GM12878 (cell line): ENCODE measurements around the gene RAB3A. TPM values are rescaled to one million over a fixed set of nuclear protein-coding genes. Genes with fewer than 3 reads are reported as not detected.
"Not testable (repeated sequence)": the region's sequence is repeated elsewhere in the genome, so short reads cannot be mapped to it uniquely, and the experiment has no call there.

Experiments
- ATAC-seq: fragments of 200-7000 bp; cut with Tn5 transposase; 3 replicates; pipeline ENCODE4 v1.9.1; 2020; ENCODE audit warnings: mild to moderate bottlenecking, moderate library complexity
- BruUV-seq: library from RNA; stranded (reverse); fragments of 400-500 nt; replicated peaks from 2 replicates; lab custom pipeline; 2021; lab: Mats Ljungman, UMichigan
- CTCF ChIA-PET: fragments of 300-600 bp; sonication (Branson Sonifier 250); formaldehyde crosslinking; extraction: SDS; loops from one replicate; lab custom pipeline; 2021; ENCODE audit warnings: inconsistent platforms; lab: Yijun Ruan, JAX
- POLR2A ChIA-PET: fragments of 350-600 bp; formaldehyde crosslinking; extraction: SDS; loops from one replicate; lab custom pipeline; 2021; ENCODE audit warnings: inconsistent platforms; lab: Charles Lee
- RAD21 ChIA-PET: fragments of 300-600 bp; sonication (Branson Sonifier 250); formaldehyde crosslinking; loops from one replicate; lab custom pipeline; 2023; ENCODE audit warnings: antibody characterized with exemption; ENCODE audit not compliant: unreplicated experiment; lab: Charles Lee
- SMC1A ChIA-PET: fragments of 300-600 bp; sonication (Branson Sonifier 250); formaldehyde crosslinking; loops from one replicate; lab custom pipeline; 2023; ENCODE audit not compliant: unreplicated experiment, uncharacterized antibody; lab: Charles Lee
- DNase-seq: peaks from one replicate; pipeline ENCODE4 v3.0.0-alpha.2; 2011; ENCODE audit warnings: low read depth, low spot score
- FAIRE-seq: peaks from 3 replicates; lab custom pipeline; 2011; peaks lifted over from hg19 to GRCh38; lab: Jason Lieb, UNC
- H2AFZ ChIP-seq: 2 replicates; pipeline ENCODE4 v1.6.0; 2011; ENCODE audit warnings: low read depth, low read length, control low read depth; ENCODE audit not compliant: control insufficient read depth
- H3K27ac ChIP-seq: 2 replicates; pipeline ENCODE4 v1.5.1; 2011; ENCODE audit warnings: control low read depth; ENCODE audit not compliant: control insufficient read depth, insufficient read depth
- H3K27me3 ChIP-seq, 2 experiments: replicated peaks in 1 of 2; 2 replicates each; pipeline versions ENCODE4 v1.6.0 to v1.6.1; 2011; ENCODE audit warnings: low read length in 1 of 2; ENCODE audit not compliant: control insufficient read depth in 2 of 2, insufficient read depth in 2 of 2
- H3K36me3 ChIP-seq, 2 experiments: 2 replicates each; pipeline ENCODE4 v1.5.1; 2011; ENCODE audit warnings: low read length in 1 of 2; ENCODE audit not compliant: control insufficient read depth in 2 of 2, insufficient read depth in 2 of 2
- H3K4me1 ChIP-seq: 2 replicates; pipeline ENCODE4 v1.6.1; 2011; ENCODE audit warnings: mild to moderate bottlenecking, low read length, moderate library complexity, mixed read lengths; ENCODE audit not compliant: control insufficient read depth, insufficient read depth
- H3K4me2 ChIP-seq: 2 replicates; pipeline ENCODE4 v1.6.0; 2011; ENCODE audit warnings: control low read depth; ENCODE audit not compliant: control insufficient read depth, insufficient read depth
- H3K4me3 ChIP-seq: fragments of 200-600 bp; sonication (generic); 2 replicates; pipeline ENCODE4 v1.5.1; 2016
- H3K79me2 ChIP-seq: 2 replicates; pipeline ENCODE4 v1.6.0; 2011; ENCODE audit warnings: low read length; ENCODE audit not compliant: control insufficient read depth, insufficient read depth
- H3K9ac ChIP-seq: 2 replicates; pipeline ENCODE4 v1.8.0; 2011; ENCODE audit warnings: low read length, control low read depth, mixed read lengths; ENCODE audit not compliant: control insufficient read depth, insufficient read depth
- H3K9me3 ChIP-seq: replicated peaks from 3 replicates; pipeline ENCODE4 v1.5.1; 2011; ENCODE audit warnings: mild to moderate bottlenecking, low read length; ENCODE audit not compliant: control insufficient read depth, insufficient read depth
- H4K20me1 ChIP-seq: 2 replicates; pipeline ENCODE4 v1.6.0; 2011; ENCODE audit not compliant: control insufficient read depth, insufficient read depth
- E2F4 ChIP-seq: IDR thresholded peaks from 2 replicates; pipeline ENCODE4 v1.6.1; 2012; ENCODE audit warnings: low read depth, low read length, improper control_type of control experiment
- EED ChIP-seq: sonication (generic); IDR thresholded peaks from 2 replicates; pipeline ENCODE4 v1.6.1; 2016; ENCODE audit warnings: antibody characterized with exemption, low read depth
- HDAC6 ChIP-seq: fragments of 200-600 bp; sonication (generic); IDR thresholded peaks from one replicate; pipeline ENCODE4 v1.8.0; 2017; ENCODE audit warnings: antibody characterized with exemption; ENCODE audit not compliant: unreplicated experiment
- MAX ChIP-seq: IDR thresholded peaks from 2 replicates; pipeline ENCODE4 v1.6.1; 2012; ENCODE audit warnings: low read depth, low read length, improper control_type of control experiment
- NFXL1 ChIP-seq: fragments of 450-650 bp; IDR thresholded peaks from 2 replicates; pipeline ENCODE4 v1.6.1; 2017; ENCODE audit warnings: antibody characterized with exemption, mild to moderate bottlenecking, borderline replicate concordance
- PML ChIP-seq: IDR thresholded peaks from 2 replicates; pipeline ENCODE4 v1.6.1; 2012; ENCODE audit warnings: low read length, inconsistent platforms
- ZBED1 ChIP-seq: IDR thresholded peaks from 2 replicates; pipeline ENCODE4 v1.6.1; 2016; ENCODE audit warnings: borderline replicate concordance
- ZBTB40 ChIP-seq: fragments of 450-650 bp; IDR thresholded peaks from 2 replicates; pipeline ENCODE4 v1.6.1; 2016; ENCODE audit warnings: mild to moderate bottlenecking, moderate library complexity, borderline replicate concordance
- ZZZ3 ChIP-seq: IDR thresholded peaks from 2 replicates; pipeline ENCODE4 v1.6.1; 2011; ENCODE audit warnings: low read depth; ENCODE audit not compliant: control insufficient read depth, insufficient read length
- WGBS: methylation state at CpG from one replicate; pipeline ENCODE4 v1.1.6; 2016; ENCODE audit warnings: low lambda C conversion rate; ENCODE audit not compliant: insufficient replicate concordance, insufficient coverage; ENCODE audit errors: missing lambda C conversion rate; 5-methylcytosine and 5-hydroxymethylcytosine counted together
- in situ Hi-C: fragments of 300-500 bp; cut with MboI; formaldehyde crosslinking; loops from 9 replicates; pipeline ENCODE4 v1.14.3; 2018; ENCODE audit warnings: mixed read lengths
- intact Hi-C: fragments of 100-400 bp; cut with micrococcal nuclease; formaldehyde crosslinking; loops from one replicate; pipeline ENCODE4 v1.14.2; 2022; ENCODE audit not compliant: unreplicated experiment
- polyA plus RNA-seq, 11 experiments: library from polyadenylated mRNA; depleted of rRNA in 4 of 11; unstranded in 6 of 11; stranded (reverse) in 5 of 11; fragments of >200 nt; fragmentation: Nextera tagmentation in 4 of 11; fragmentation: Illumina TruSeq in 1 of 11; extraction: Ambion mirVana in 4 of 11; extraction: Trizol in 1 of 11; gene quantifications; 1 replicate in 1 of 11; 2 replicates in 10 of 11; pipeline versions ENCODE4 v1.2.1 to v1.2.3, GENCODE V29; 2011 to 2016; ENCODE audit warnings: inconsistent platforms in 2 of 11, missing spikeins in 2 of 11, low read depth in 1 of 11
- total RNA-seq, 4 experiments: library from RNA; depleted of rRNA in 3 of 4; stranded (reverse); fragments of >200 nt in 3 of 4; fragmentation: Illumina TruSeq in 1 of 4; extraction: Trizol in 1 of 4; gene quantifications; 2 replicates each; pipeline versions ENCODE4 v1.2.1 to v1.2.3, GENCODE V29; 2013 to 2021

Gene RAB3A
- total and polyA plus RNA-seq, 10 of the 15 experiments (the other 5 are each of a cell fraction or from before 2014, with no cell fraction given), result 0.07 to 3.5 (median 1.2) TPM; not detected in 1

GRCh38 chr19:18159810-18160209 is 44.0 kb downstream of the RAB3A start:
- Histone ChIP-seq H3K4me2 (no peak overlapping the region), H3K79me2 (no peaks in the 10 kb centered on the region), H3K9me3 (no peaks in the 10 kb centered on the region), H3K4me3 (no peak overlapping the region), H3K4me1 (0 out of 2 replicates have a peak, but pooled peaks cover 5% of the 10 kb centered on the region), H3K36me3 (peaks cover 6 to 7% of the 10 kb centered on the region in 2 experiments; a peak in 3 of 4 replicates), H3K9ac (no peak overlapping the region), H4K20me1 (no peaks in the 10 kb centered on the region), H2AFZ (no peak overlapping the region), H3K27me3 (no peaks in the 10 kb centered on the region), H3K27ac (no peak overlapping the region)
- no peak for DNase-seq
- intact Hi-C loops, result no loop called here
- no peak for ATAC-seq
- in situ Hi-C loops, result no loop called here
- TSS peak; percentile 76 for BruUV-seq
- ChIA-PET SMC1A (interaction anchor here (1.3 kb wide), 1 partner anchor 93 kb away, joined by 5 read pairs; no protein-coding TSS in a partner anchor), POLR2A (interaction anchor here (0.7 to 1.2 kb wide), 2 partner anchors 31 to 159 kb away, joined by 3 to 4 read pairs; no protein-coding TSS in a partner anchor), CTCF (interaction anchor here (1.0 to 3.2 kb wide), 5 partner anchors 9 to 100 kb away, joined by 3 to 22 read pairs (median 5); no protein-coding TSS in a partner anchor), RAD21 (interaction anchor here (0.7 to 0.8 kb wide), 2 partner anchors 26 to 47 kb away, joined by 3 read pairs; no protein-coding TSS in a partner anchor)
- TF ChIP-seq EED (no peak), HDAC6 (no peak), ZBED1 (no peak), PML (no peak), ZBTB40 (no peak), MAX (no peak), E2F4 (no peak), ZZZ3 (no peak), NFXL1 (no peak)
- 92% methylated on average over 10 of the region's 10 CpGs for WGBS
- no peak for FAIRE-seq

GRCh38 chr19:18159059-18159616 is 44.7 kb downstream of the RAB3A start:
- CTCF ChIA-PET, result interaction anchor here (0.7 to 3.2 kb wide), 3 partner anchors 93 to 162 kb away, joined by 3 to 11 read pairs (median 3); no protein-coding TSS in a partner anchor

More at GRCh38 chr19:18159059-18159616, 44.7 kb downstream of the RAB3A start:
- FAIRE-seq, intact Hi-C loops, ATAC-seq, SMC1A ChIA-PET, H3K4me2 ChIP-seq, H3K79me2 ChIP-seq, H3K9me3 ChIP-seq, H3K9ac ChIP-seq, H3K27me3 ChIP-seq, H3K4me3 ChIP-seq, BruUV-seq, H3K27ac ChIP-seq, DNase-seq, H4K20me1 ChIP-seq, H3K4me1 ChIP-seq, in situ Hi-C loops, H3K36me3 ChIP-seq, H2AFZ ChIP-seq, RAD21 ChIA-PET: not testable (repeated sequence)
- POLR2A ChIA-PET, result interaction anchor here (0.6 kb wide), 2 partner anchors 95 to 750 kb away, joined by 3 to 4 read pairs; no protein-coding TSS in a partner anchor
- 83% methylated on average over 6 of the region's 6 CpGs for WGBS
